ENCODE measurements around the gene CHAT. TPM values are rescaled to one million over a fixed set of nuclear protein-coding genes. Genes with fewer than 3 reads are reported as not detected.

The CHAT gene
- total and polyA plus RNA-seq, 8 donors: 0.28 TPM; not detected in 7

DNA sequence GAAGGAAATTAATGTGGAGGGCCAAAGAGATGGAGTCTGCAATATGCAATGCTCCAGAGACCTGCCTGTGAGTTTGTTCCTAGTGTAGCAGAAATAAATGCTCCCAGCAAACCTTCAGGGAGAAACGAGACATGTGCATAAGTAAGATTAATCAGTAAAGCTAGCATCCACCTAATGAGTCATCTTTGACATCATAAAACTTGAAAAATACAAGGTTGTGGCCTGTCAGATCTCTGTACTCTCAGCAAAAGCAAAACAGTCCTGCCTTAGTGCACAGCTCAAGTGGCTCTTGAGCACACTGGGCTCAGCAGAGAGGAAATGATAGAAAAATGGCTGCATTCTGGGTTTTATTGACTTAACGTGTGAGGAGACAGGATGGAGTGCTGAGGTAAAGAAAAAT is 42.4 kb upstream of the CHAT start:
- no peak for FAIRE-seq
- TF ChIP-seq CTCF (IDR thresholded peaks at IDR 0.05): no peak
- Histone ChIP-seq H3K27me3 (no peaks in the 10 kb centered on the region), H3K27ac (no peak overlapping the region), H3K36me3 (no peaks in the 10 kb centered on the region), H3K4me1 (no peaks in the 10 kb centered on the region), H3K4me3 (no peak overlapping the region), H3K9me3 (no peaks in the 10 kb centered on the region)
- DNase-seq: no peak
- intact Hi-C loops (cut with DNase I): no loop called here
- WGBS, 2 donors: 15 to 30% methylated on average over 2 of the region's 2 CpGs
- ATAC-seq: no peak

- intact Hi-C loops (cut with DNase I): no loop called here
Observed at GRCh38 chr10:49572594-49573114, 41.2 kb upstream of the CHAT start.

GRCh38 chr10:49575489-49576072 is 38.3 kb upstream of the CHAT start:
- 70 to 78% methylated on average over 11 of the region's 11 CpGs for WGBS, 2 donors
- no peak for TF ChIP-seq CTCF (IDR thresholded peaks at IDR 0.05)

More at GRCh38 chr10:49572594-49573114, 41.2 kb upstream of the CHAT start:
- H3K4me3 ChIP-seq: no peak overlapping the region
- no peaks in the 10 kb centered on the region for H3K4me1 ChIP-seq
- H3K27me3 ChIP-seq: no peaks in the 10 kb centered on the region
- H3K9me3 ChIP-seq: no peaks in the 10 kb centered on the region
- no peak for FAIRE-seq
- WGBS, 2 donors: 61 to 64% methylated on average over 9 of the region's 9 CpGs
- no peak for DNase-seq
- ATAC-seq: no peak
- H3K27ac ChIP-seq: no peak overlapping the region
- no peaks in the 10 kb centered on the region for H3K36me3 ChIP-seq
- no peak for TF ChIP-seq CTCF (IDR thresholded peaks at IDR 0.05)

DNA sequence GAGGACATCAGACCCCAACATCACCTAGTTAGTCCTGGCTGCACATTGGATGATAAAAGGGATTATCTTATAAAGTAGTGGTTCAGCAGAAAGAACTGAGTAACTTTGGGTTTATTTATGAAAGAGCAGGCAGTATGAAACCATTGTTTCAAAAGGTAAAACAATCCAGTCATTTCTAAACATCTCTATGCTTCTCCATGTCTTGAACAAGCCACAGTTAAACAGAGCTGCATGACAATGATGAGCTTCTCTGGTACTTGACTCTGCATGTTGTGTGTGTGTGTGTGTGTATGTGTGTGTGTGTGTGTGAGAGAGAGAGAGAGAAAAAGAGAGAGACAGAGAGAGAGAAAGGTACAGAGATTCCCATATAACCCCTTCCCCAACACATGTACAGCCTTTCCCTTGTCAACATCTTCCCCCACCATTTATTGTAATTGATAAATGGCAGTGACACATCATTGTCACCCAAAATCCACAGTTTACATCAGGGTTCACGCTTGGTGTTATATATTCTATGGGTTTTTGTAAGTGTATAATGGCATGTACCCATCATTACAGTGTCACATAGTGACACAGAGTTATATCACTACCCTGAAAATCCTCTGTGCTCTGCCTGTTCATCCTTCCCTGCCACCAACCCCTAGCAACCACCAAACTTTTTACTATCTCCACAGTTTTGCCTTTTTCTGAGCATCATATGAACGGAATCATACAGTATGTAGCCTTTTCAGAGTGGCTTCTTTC is 36.5 kb upstream of the CHAT start:
- Histone ChIP-seq H3K36me3 (no peaks in the 10 kb centered on the region), H3K27me3 (no peaks in the 10 kb centered on the region), H3K9me3 (no peaks in the 10 kb centered on the region), H3K4me3 (no peak overlapping the region), H3K4me1 (no peaks in the 10 kb centered on the region), H3K27ac (no peak overlapping the region)
- intact Hi-C loops (cut with DNase I): no loop called here
- ATAC-seq: no peak
- 47 to 49% methylated on average over 2 of the region's 2 CpGs for WGBS, 2 donors
- no peak for FAIRE-seq
- no peak for TF ChIP-seq CTCF (IDR thresholded peaks at IDR 0.05)
- no peak for DNase-seq

More at GRCh38 chr10:49575489-49576072, 38.3 kb upstream of the CHAT start:
- intact Hi-C loops (cut with DNase I): no loop called here
- Histone ChIP-seq H3K4me1 (no peaks in the 10 kb centered on the region), H3K4me3 (no peak overlapping the region), H3K9me3 (no peaks in the 10 kb centered on the region), H3K27ac (no peak overlapping the region), H3K36me3 (no peaks in the 10 kb centered on the region), H3K27me3 (no peaks in the 10 kb centered on the region)
- DNase-seq: no peak
- no peak for FAIRE-seq
- ATAC-seq: no peak

- WGBS, 2 donors: 74 to 82% methylated on average over 3 of the region's 3 CpGs
- H3K9me3 ChIP-seq: no peaks in the 10 kb centered on the region
- DNase-seq (no peak), ATAC-seq (no peak), FAIRE-seq (no peak)
- no peak overlapping the region for H3K27ac ChIP-seq
- intact Hi-C loops (cut with DNase I): no loop called here
- H3K27me3 ChIP-seq: no peaks in the 10 kb centered on the region
- H3K4me1 ChIP-seq: no peaks in the 10 kb centered on the region
- no peak overlapping the region for H3K4me3 ChIP-seq
- no peak for TF ChIP-seq CTCF (IDR thresholded peaks at IDR 0.05)
- no peaks in the 10 kb centered on the region for H3K36me3 ChIP-seq
Observed at GRCh38 chr10:49578392-49578791, 35.4 kb upstream of the CHAT start.

Data from pancreas (tissue), 10 donors.